NCI-H187 (cell line): ENCODE measurements around the gene TTN.

ENCODE experiments used
- DNase-seq, 2 experiments: peaks; one replicate each; lab custom pipeline; 2025; lab: John Stamatoyannopoulos, UW

The TTN gene

DNA sequence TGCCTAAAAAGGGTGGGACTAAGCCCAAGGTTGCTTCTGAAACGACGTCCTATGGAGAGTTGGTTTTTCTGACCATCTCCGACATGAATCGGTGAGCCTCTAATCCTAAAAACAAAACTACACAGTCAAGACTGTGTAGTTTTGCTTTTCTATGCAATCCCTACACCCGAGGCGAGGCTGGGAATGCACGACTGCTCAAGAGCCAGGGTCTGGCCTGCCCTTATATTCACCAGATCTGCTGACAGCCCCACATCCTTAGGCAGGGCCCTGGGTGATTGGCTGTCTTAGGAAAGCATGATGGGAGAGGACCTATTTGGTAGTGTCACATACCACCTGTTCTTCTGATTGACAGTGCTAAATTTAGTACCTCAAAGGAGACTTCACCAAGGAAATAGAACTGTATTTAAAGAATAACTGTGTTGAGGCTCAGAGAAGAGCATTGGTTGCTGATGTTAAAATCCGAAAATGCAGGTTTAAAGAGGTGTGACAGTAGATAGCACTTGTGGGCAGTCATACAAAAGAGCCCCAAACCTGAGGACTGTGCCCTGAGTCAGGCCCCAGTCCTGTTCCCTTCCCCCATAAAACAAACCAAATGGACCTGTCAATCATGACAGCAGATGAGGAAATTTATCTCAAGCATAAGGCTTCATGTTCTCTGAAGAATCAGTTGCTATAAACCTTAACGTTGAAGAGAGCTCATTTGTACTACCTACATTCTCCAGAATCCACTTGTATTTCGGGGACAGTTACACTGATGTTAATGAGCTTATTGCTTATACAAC lies at the start of gene TTN:
TTN (minus strand) TSS at position 197 of the 782 bp plus-strand sequence. CDS start 2,781 bp downstream, outside the sequence.
- DNase-seq, result no peak

- DNase-seq, result no peak
Observed at GRCh38 chr2:178855151-178855550, 47.9 kb upstream of the TTN start.

DNA sequence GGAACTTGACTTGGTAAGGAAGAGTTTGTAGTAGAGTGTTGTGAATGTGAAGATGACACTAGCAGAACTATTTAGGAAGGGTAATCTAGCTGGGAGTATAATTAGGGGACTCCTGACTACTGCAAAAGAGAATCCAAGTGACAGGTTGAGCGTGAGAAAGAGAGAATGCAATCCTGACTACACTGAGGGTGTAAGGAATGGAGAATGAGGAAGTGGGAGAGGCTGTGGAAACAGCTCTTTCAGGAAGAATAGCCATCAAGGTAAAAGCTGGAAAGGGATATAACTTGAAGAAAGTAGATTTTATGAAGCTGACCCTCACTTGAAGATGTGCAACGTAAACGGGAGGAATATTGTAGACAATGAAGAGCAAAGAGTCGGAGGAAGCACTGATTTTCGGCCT lies 41.1 kb upstream of the TTN start:
- no peak for DNase-seq

DNA sequence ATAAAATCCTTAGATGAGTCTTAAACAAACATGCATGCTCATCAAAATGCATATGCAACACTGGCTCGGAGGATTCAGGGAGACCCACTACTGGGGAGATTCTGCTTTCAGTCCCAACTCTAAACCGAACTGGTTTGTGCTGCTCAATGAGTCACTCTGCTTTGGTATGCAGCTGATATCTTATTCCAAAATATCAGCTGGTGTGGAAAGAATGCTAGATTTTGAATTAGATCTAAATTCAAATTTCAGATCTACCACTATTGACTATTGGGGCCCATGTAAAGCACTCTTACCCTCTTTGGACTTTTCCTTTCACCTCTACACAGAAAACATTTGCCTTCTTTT lies 39.2 kb upstream of the TTN start:
- no peak for DNase-seq

GRCh38 chr2:178845566-178846457 lies 38.6 kb upstream of the TTN start:
- DNase-seq, result no peak

- no peak for DNase-seq
Observed at GRCh38 chr2:178844701-178845100, 37.5 kb upstream of the TTN start.

DNA sequence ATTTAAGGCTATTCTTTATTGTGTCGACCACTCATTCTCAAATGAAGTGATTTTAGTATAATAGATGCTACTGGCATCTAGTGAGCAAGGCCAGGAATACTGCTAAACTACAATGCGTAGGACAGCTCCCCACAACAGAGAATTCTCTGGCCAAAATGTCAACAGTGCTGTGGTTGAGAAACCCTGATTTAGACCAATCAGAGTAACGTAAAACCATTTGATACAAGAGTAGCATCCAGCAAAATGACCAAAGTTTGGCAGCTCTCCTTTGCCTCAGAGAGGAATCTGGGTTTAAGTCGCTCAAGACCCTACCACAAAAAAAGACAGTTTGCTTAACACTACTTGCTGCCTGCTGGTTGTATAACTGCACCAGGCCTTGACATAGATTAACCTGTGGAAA lies 37.0 kb upstream of the TTN start:
- DNase-seq, result no peak

GRCh38 chr2:178843697-178844096 lies 36.5 kb upstream of the TTN start:
- DNase-seq, result no peak

DNA sequence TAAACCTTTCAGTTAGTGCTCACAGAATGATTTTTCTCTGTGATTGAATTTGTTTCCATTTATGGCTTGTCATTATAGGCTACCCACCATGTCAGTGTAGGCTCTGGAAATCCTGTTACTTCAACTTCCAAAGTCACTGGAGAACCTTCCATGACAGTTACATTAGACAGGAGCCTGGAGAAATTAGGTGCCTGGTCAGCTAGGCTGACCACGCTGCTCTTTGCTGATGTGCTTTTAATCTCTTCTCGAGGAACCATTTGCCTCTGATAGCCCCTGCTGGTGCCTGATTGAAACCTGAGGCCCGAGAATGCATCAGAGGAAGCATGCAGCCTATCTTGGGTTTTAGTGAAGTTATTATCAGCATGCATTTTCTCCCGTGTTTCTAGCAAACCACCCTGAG lies 29.6 kb upstream of the TTN start:
- no peak for DNase-seq

- DNase-seq, result no peak
Observed at GRCh38 chr2:178834086-178834485, 26.9 kb upstream of the TTN start.

GRCh38 chr2:178833382-178833781 lies 26.2 kb upstream of the TTN start:
- no peak for DNase-seq

GRCh38 chr2:178830451-178830850 lies 23.2 kb upstream of the TTN start:
- DNase-seq, result no peak

- DNase-seq, result no peak
Observed at GRCh38 chr2:178829981-178830380, 22.8 kb upstream of the TTN start.

- no peak for DNase-seq
Observed at GRCh38 chr2:178829299-178829960, 22.2 kb upstream of the TTN start.

DNA sequence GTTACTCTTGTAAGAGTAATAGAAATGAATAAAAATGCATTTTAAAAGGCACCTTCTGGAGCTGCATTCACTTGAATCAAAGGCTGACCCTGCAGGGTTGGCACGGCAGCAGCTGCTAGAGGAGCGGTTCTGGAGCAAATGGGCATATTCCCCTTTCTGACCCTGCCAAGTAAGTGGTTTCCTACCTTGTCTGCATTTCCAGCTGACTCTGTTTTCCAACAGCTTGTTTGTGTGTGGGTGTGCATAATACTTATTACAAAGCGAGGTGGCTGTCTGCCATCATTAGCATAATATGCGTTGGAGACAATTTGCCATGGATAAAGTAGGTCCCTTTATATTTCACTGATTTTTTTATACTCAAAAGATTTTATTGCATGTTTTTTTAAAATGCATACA lies 21.3 kb upstream of the TTN start:
- no peak for DNase-seq

DNA sequence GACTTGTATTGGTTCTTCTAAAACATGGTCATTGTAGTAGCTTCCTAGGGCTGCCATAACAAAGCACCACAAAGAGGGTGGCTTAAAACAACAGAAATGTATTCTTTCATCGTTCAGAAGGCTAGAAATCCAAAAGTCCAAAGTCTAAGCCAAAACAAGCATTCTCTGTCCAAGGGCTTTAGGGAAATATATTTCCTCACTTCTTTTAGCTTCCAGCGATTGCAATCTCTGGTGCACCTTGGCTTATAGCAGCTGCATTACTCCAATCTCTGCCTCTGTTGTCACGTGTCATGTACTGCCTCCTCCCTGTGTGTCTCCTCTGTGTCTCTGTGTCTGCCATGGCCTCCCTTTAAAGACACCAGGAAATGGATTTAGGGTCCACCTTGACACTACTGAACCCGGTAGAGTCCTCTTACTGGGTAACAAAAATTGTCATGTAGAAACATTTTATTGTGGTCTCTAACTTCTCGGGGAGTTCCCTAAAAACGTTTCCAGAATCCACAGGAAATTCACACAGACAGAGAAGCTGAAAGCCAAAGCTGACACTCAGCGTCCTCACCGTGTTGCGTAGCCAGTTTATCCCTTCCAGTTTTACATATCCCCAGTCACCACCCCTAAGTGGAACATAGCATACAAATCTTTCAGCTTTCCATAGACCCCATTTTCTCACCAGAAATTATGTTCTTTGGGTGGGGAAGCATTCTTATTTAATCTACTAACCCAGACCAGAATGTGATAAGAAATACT lies 20.7 kb upstream of the TTN start:
- no peak for DNase-seq

- no peak for DNase-seq
Observed at GRCh38 chr2:178827111-178827510, 19.9 kb upstream of the TTN start.

DNA sequence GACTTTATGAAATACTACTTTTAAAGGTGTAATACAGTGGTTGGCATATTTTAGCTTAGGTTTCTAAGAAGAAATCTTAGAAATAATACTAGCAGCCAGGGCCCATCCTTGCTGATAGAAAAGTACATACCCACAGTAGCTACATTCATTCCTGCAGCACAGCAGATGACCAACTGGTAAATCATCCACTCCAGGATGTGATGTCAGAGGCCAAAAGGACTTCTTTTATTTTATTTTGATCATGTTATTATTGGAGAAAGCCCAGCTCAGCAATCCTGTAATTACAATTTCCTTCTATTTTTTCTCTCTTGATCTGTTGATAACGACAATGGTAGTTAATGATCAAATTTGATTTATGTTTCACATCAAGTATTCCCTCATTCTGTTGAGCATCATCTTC lies 18.0 kb upstream of the TTN start:
- no peak for DNase-seq

DNA sequence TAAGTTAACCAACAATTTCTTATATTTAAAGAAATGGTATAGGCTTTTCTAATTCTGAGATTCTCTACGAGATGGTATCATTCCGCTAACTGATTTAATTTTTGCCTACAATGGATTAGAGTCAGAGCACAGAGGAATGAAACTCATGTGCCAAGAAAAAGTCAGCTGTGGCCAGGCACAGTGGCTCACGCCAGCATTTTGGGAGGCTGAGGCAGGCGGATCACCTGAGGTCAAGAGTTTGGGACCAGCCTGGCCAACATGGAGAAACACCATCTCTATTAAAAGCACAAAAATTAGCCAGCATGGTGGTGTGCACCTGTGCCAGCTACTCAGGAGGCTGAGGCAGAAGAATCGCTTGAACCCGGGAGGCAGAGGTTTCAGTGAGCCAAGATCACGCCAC lies 17.0 kb upstream of the TTN start:
- DNase-seq, result no peak

GRCh38 chr2:178819992-178820391 lies 12.8 kb upstream of the TTN start:
- DNase-seq, result no peak

DNA sequence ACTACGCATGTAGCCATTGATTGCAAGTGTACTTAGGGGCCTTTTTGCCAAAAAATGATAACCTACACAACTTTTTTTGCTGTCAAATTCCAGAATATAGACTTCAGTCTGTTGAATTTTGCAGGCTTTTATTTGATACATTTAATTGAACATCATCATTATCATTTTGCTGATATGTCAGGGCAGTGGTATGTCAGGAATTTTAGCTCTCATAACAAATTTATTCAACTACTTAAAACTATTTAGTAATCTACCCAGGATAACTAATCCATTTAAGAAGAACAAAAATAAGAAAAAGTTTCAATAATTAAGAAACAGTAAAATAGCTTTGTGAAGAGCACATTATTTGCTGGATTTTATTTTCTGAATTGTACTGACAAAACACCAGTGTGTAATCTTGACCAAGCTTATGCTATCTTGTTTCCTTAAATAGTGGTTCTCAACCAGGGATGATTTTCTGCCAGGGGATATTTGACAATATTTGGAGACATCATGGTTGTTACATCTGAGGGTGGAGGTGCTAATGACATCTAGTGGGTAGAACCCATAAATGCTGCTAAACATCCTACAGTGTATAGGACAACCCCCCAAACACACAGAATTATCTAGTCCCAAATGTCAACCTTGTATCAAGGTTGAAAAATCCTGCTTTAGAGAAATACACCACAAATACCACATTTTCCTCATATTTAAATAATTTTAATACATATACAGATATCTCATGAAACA lies 12.1 kb upstream of the TTN start:
- DNase-seq, result no peak
